Right lobe of liver (tissue), 6 donors: Measurements from ENCODE around the gene MIAT. TPM values are rescaled to one million over a fixed set of nuclear protein-coding genes. Genes with fewer than 3 reads are reported as not detected.
A peak's percentile ranks its signal among the peaks of the same experiment; 100 is the strongest.

ENCODE experiments used
- ATAC-seq, 4 donors: fragments of 200-7000 bp; cut with Tn5 transposase; one replicate each; pipeline ENCODE4 v1.9.1; 2020; ENCODE audit warnings: mild to moderate bottlenecking in 4 of 4, moderate library complexity in 4 of 4
- DNase-seq, 3 donors: peaks; one replicate each; pipeline ENCODE4 v3.0.0-alpha.2; 2020
- H3K27ac ChIP-seq, 3 donors: fragments of 200-600 bp; one replicate each; pipeline ENCODE4 v1.8.0; 2022
- H3K27me3 ChIP-seq, 2 donors: fragments of 200-600 bp; one replicate each; pipeline ENCODE4 v1.8.0; 2022
- H3K36me3 ChIP-seq, 4 donors: fragments of 200-600 bp; sonication (generic) in 1 of 4; one replicate each; pipeline versions ENCODE4 v1.5.1 to v1.8.0; 2017 to 2022; ENCODE audit warnings: control low read depth in 1 of 4
- H3K4me1 ChIP-seq, 4 donors: fragments of 200-600 bp; sonication (generic) in 1 of 4; one replicate each; pipeline versions ENCODE4 v1.5.1 to v1.8.0; 2017 to 2022; ENCODE audit warnings: control low read depth in 1 of 4
- H3K4me3 ChIP-seq, 3 donors: fragments of 200-600 bp; one replicate each; pipeline ENCODE4 v1.8.0; 2022
- H3K9me3 ChIP-seq, 4 donors: fragments of 200-600 bp; sonication (generic) in 1 of 4; one replicate each; pipeline versions ENCODE4 v1.5.1 to v1.8.0; 2017 to 2022; ENCODE audit warnings: control low read depth in 1 of 4
- POLR2A ChIP-seq: fragments of 450-650 bp; IDR thresholded peaks from one replicate; pipeline ENCODE4 v1.6.1; 2017; ENCODE audit warnings: antibody characterized with exemption, mild to moderate bottlenecking
- WGBS: methylation state at CpG from one replicate; pipeline ENCODE4 v1.1.6; 2018; ENCODE audit warnings: low coverage, low lambda C conversion rate; ENCODE audit not compliant: insufficient coverage; ENCODE audit errors: missing lambda C conversion rate; 5-methylcytosine and 5-hydroxymethylcytosine counted together
- intact Hi-C, 2 donors: fragments of 100-400 bp; cut with DNase I; formaldehyde crosslinking; loops; one replicate each; pipeline versions ENCODE4 v1.11.2 to v1.14.1; 2022
- total RNA-seq, 6 experiments: library from RNA; depleted of rRNA in 2 of 6; stranded (reverse); fragments of >200 nt in 2 of 6; fragmentation: NEBNext Ultra II Directional in 3 of 6; extraction: Animal tissue kit (Norgen Biotek cat#: 25700) in 3 of 6; gene quantifications; one replicate each; pipeline versions ENCODE4 v1.1.0 to v1.2.4, GENCODE V29; 2016 to 2023
- TF ChIP-seq, protein P1 (sequence below), 4 donors: fragments of 200-600 bp in 3 of 4; fragments of 450-650 bp in 1 of 4; IDR thresholded peaks; one replicate each; pipeline versions ENCODE4 v1.5.1 to v1.8.0; 2016 to 2022; ENCODE audit warnings: antibody characterized with exemption in 4 of 4, mild to moderate bottlenecking in 2 of 4
- donor health status: DM: no; HTN: yes; CAD: no.
- donor health status: DM: no; HTN: no; CAD: no.
- donor health status: DM: no; HTN: no; CAD: no.
- donor health status: DM: no; HTN: yes; CAD: no.
- donor health status: DM: no; HTN: yes; CAD: no.

The MIAT gene
- total RNA-seq, 6 experiments from 2014 or later = 0.19 to 3.2 (median 0.47) TPM

GRCh38 chr22:26712158-26712557 is 54.8 kb downstream of the MIAT start:
- 79% methylated on average over 8 of the region's 8 CpGs for WGBS
- H3K27me3 ChIP-seq = no peaks in the 10 kb centered on the region
- TF ChIP-seq, protein P1, sequence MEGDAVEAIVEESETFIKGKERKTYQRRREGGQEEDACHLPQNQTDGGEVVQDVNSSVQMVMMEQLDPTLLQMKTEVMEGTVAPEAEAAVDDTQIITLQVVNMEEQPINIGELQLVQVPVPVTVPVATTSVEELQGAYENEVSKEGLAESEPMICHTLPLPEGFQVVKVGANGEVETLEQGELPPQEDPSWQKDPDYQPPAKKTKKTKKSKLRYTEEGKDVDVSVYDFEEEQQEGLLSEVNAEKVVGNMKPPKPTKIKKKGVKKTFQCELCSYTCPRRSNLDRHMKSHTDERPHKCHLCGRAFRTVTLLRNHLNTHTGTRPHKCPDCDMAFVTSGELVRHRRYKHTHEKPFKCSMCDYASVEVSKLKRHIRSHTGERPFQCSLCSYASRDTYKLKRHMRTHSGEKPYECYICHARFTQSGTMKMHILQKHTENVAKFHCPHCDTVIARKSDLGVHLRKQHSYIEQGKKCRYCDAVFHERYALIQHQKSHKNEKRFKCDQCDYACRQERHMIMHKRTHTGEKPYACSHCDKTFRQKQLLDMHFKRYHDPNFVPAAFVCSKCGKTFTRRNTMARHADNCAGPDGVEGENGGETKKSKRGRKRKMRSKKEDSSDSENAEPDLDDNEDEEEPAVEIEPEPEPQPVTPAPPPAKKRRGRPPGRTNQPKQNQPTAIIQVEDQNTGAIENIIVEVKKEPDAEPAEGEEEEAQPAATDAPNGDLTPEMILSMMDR (IDR thresholded peaks at IDR 0.05) = no peak
- TF ChIP-seq POLR2A = no peak
- DNase-seq (no peak), ATAC-seq (no peak)
- H3K4me1 ChIP-seq = no peaks in the 10 kb centered on the region
- no peak overlapping the region for H3K4me3 ChIP-seq
- H3K36me3 ChIP-seq = no peaks in the 10 kb centered on the region
- intact Hi-C loops = no loop called here
- no peaks in the 10 kb centered on the region for H3K9me3 ChIP-seq
- H3K27ac ChIP-seq = no peak overlapping the region

- H3K27ac ChIP-seq = no peak overlapping the region
- DNase-seq = no peak
- H3K4me1 ChIP-seq = no peaks in the 10 kb centered on the region
- no peak for TF ChIP-seq POLR2A
- TF ChIP-seq, protein P1 (IDR thresholded peaks at IDR 0.05) = no peak
- intact Hi-C loops = no loop called here
- no peaks in the 10 kb centered on the region for H3K27me3 ChIP-seq
- no peak overlapping the region for H3K4me3 ChIP-seq
- no peaks in the 10 kb centered on the region for H3K9me3 ChIP-seq
- H3K36me3 ChIP-seq = peaks cover 0 to 5% (median 0%) of the 10 kb centered on the region in 4 donors
- WGBS = 76% methylated on average over 8 of the region's 12 CpGs
- ATAC-seq = peak; percentile 40 to 72 (median 47)
These were observed 56.5 kb downstream of the MIAT start for GRCh38 chr22:26713823-26714449.

GRCh38 chr22:26714971-26715370 is 57.6 kb downstream of the MIAT start:
- Histone ChIP-seq H3K9me3 (no peaks in the 10 kb centered on the region), H3K4me1 (no peaks in the 10 kb centered on the region), H3K36me3 (peaks cover 0 to 5% (median 0%) of the 10 kb centered on the region in 4 donors), H3K27me3 (no peaks in the 10 kb centered on the region), H3K27ac (no peak overlapping the region), H3K4me3 (no peak overlapping the region)
- WGBS = 73% methylated on average over 6 of the region's 11 CpGs
- DNase-seq = no peak
- intact Hi-C loops = no loop called here
- ATAC-seq = no peak
- no peak for TF ChIP-seq POLR2A
- TF ChIP-seq, protein P1 (IDR thresholded peaks at IDR 0.05) = no peak

DNA sequence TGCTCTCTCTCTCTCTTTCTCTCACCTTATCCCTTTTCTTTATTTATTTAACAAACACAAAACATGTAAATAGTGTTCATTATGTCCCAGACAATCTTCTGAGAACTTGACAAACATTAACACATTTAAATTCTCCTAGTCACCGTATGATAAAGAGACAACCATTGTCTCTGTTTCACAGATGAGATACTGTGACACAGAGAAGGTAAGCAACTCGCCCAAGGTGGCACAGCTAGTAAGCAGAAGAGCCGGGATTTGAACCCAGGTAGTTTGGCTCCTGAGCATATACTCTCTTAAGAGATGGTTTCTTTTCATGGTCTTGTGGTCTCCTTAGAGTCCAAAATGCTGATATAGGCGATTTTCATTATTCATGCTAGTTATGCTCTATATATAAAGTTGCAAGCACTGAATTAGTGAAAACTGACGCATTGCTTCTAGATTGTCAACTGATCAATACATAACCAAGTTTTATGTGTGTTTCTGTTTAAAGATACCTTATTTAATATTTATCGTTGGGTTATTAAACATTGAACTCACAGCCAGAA is 58.1 kb downstream of the MIAT start:
- no peaks in the 10 kb centered on the region for H3K27me3 ChIP-seq
- intact Hi-C loops = no loop called here
- DNase-seq (no peak), ATAC-seq (no peak)
- H3K4me3 ChIP-seq = no peak overlapping the region
- peaks cover 0 to 5% (median 0%) of the 10 kb centered on the region in 4 donors for H3K36me3 ChIP-seq
- TF ChIP-seq, protein P1 (IDR thresholded peaks at IDR 0.05) = no peak
- H3K9me3 ChIP-seq = no peaks in the 10 kb centered on the region
- H3K4me1 ChIP-seq = no peaks in the 10 kb centered on the region
- 85% methylated on average over 6 of the region's 6 CpGs for WGBS
- no peak overlapping the region for H3K27ac ChIP-seq
